Renal pelvis (tissue), 4 donors: ENCODE results near the gene NEMP2. TPM values are rescaled to one million over a fixed set of nuclear protein-coding genes. Genes with fewer than 3 reads are reported as not detected.
A peak's percentile ranks its signal among the peaks of the same experiment; 100 is the strongest.
"Not testable (repeated sequence)": the region's sequence is repeated elsewhere in the genome, so short reads cannot be mapped to it uniquely, and the experiment has no call there.

Experiments
- DNase-seq: peaks from one replicate; pipeline ENCODE4 v3.0.0-alpha.2; 2013
- polyA plus RNA-seq, 3 donors: library from polyadenylated mRNA; unstranded; fragments of 120-200 nt; gene quantifications; one replicate each; pipeline ENCODE4 v1.2.1, GENCODE V29; 2013; ENCODE audit not compliant: insufficient read length in 3 of 3

Gene NEMP2
- polyA plus RNA-seq, 3 donors, result 11.2 to 13.7 (median 11.8) TPM

DNA sequence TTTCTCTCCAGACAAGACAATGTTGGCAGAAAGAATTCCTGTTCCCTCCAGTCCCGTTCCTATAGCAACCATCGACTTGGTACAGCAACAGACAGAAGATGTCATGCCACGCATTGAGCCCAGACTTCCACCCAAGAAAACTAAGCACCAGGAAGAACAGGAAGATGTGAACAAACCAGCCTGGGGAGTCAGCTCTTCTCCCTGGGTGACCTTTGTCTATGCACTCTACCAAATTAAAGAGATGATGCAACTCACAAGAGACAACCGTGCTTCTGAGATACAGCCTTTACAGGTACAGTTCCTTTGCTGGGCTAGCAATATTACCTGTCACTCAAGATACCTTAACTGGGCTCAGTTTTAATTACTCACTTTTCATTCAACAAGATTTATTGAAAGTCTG lies 37.1 kb downstream of the NEMP2 start:
- DNase-seq, result no peak

GRCh38 chr2:190494600-190495227 lies 39.8 kb downstream of the NEMP2 start:
- not testable (repeated sequence) for DNase-seq

GRCh38 chr2:190493095-190493494 lies 41.4 kb downstream of the NEMP2 start:
- no peak for DNase-seq

GRCh38 chr2:190490502-190490901 lies 44.0 kb downstream of the NEMP2 start:
- DNase-seq, result no peak

DNA sequence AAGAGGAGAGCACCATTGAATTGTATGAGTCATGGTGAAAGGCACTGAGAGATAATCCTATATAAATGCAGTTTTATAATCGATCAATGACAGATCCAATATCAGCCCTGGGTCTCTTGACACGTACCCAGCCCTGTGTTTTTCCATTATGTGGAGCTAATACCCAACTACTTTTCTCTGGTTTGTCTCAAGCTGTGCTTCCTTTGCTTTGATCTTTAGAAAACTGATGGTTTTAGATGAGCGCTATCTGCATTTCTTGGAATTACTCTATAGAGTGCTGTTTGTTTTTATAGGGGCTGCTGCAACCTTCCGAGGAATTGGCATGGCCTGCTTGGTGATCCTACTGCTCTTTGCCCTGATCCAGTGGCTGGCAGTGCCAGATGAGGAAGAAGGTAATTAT lies 45.0 kb downstream of the NEMP2 start:
- DNase-seq, result no peak

GRCh38 chr2:190488516-190489233 lies 45.8 kb downstream of the NEMP2 start:
- DNase-seq, result no peak

DNA sequence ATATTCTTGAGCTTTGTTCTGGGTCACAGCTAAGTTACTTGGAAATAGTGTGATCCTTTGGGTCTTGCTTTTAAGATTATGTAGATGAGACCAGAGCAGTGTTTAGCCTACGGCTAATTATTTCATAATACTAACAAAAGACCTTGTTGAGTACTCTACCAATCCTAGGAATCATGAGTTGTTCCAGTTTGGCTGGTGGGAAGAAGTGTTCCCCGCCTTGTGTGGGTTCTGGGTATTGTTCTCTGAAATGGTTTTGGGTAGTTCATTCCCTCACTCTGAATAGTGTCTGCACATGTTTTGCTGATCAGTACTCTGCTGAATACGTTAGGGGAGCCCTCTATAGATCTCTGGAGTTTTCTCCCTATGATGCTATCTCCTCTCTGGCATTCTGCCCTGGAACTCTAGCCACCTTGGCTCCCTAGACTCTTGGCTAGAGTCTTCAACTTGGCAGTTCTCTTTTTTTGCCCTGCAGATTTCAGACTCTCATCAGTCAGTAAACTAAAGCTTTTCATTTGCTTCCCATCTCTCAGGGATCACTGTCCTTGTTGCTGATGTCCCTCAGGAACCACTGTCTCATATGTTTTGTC lies 48.4 kb downstream of the NEMP2 start:
- DNase-seq, result no peak

DNA sequence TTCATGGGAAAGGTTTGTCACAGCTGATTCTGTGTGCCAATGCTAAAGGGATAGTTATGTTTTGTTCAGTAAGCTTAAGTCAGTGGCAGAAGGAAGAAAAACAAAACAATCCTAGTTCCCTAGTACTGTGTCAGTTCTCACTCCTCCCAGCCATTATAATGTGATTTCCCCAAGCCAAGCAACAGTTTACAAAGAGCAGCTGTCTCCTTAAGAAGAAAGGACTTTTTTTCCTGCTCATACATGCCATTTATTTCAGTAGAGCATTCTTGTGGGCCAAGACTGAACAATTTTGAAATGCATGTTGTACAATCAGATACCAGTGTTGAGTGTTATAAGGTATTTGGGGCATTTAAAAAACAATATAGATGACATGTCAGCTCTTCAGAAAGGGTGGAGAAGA lies 52.1 kb downstream of the NEMP2 start:
- DNase-seq, result no peak

DNA sequence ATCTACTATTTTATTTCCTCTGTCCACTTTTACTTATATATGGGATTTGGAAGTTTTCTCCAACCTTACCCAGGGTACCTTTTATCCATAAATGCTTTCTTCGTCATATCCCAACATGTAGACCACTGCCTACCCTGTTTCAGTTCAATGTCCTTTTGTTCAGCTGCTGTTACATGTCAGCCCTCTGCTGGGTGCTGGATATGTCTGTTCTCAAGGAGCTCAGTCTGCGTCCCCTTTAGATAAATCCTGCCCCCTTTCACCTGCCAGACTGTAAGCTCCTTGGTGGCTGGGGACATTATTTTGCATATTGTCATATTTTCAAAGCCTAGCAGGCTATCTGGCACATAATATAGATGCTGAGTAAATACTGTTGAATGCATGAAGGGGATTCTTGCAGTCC lies 53.2 kb downstream of the NEMP2 start:
- DNase-seq, result no peak

DNA sequence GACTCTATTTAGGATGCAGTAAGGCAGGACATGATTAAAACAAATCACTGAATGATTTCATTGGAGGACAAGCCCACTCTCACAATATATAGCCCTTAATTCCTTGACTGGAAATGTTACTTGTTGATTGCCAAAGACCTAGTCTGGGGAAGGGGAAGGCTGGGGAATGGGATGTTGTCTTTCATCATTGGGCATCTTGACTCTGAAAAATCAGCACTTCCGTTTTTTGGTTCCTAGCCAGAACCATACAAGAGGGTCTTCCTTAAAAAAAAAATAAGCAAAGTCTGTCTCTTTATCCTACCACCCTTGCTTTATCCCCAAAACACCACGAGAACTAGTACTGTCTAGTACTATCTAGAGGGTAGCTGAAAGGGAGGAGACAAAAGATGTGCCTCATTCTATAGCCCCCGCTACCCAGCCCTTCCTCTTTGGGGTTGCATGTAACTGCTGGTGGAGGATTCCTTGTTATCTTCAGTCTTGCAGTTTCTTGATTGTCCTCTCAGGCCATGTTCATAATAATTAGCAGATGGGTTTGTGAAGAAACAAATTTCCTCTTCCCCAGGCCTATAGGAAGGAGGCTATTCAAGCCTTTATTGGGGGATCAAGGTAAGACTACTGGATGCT lies 55.8 kb downstream of the NEMP2 start:
- no peak for DNase-seq

DNA sequence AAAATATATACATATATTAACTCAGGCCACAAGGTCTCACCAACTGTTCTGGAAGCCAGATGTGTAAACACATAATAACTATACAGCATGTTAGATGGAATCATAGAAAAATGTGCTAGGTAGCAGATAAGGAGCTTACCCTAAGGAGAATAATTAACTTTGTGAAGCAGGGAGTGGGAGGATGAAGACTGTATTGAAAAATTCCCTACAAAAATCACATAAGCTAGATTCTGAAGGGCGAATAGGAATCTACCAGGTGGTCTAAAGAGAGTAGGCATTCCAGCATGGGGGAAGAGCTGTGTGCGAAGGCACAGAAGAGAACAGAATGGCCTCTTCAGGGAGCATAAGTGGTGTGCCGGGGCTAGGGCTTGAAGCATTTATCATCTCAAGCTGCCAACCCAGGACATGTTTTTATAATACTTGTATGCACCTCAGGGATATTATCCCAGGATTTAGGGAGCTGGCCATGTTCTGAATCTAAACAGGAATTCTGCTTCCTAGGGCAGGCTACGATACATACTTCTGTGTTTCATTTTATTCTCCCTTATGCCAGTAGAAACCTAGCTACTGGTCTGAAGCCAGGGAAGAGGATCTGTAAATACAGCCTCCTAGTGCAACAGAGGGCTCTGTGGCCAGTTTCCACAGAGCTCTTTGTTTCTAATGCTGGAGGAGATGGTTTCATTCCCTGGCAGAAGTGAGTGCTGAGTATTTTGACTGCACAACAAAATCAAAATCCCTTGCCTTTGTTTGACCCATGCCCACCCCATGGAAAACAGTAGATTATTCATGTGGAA lies 56.7 kb downstream of the NEMP2 start:
- no peak for DNase-seq

- DNase-seq, result no peak
Measured at GRCh38 chr2:190470256-190470826, 64.2 kb downstream of the NEMP2 start.

DNA sequence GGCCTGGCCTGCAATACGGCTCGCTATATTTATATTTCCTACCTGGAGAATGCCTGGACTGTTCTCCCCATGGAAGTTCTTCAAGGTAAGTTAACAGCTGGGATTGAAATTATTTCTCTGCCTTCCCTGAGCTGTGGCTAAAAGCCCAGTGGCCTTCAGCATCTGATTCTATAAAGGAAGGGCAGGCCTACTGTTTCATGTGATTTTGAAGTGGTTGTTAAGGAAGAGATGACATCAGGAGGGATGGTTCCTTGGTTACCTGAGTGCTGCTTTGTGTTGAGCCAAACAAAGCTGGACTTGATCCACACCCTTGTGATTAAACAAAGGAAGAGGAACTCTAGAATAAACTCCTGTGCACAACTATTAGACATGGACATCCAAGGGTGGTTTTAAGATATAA lies 64.8 kb downstream of the NEMP2 start:
- peak; percentile 36 for DNase-seq

DNA sequence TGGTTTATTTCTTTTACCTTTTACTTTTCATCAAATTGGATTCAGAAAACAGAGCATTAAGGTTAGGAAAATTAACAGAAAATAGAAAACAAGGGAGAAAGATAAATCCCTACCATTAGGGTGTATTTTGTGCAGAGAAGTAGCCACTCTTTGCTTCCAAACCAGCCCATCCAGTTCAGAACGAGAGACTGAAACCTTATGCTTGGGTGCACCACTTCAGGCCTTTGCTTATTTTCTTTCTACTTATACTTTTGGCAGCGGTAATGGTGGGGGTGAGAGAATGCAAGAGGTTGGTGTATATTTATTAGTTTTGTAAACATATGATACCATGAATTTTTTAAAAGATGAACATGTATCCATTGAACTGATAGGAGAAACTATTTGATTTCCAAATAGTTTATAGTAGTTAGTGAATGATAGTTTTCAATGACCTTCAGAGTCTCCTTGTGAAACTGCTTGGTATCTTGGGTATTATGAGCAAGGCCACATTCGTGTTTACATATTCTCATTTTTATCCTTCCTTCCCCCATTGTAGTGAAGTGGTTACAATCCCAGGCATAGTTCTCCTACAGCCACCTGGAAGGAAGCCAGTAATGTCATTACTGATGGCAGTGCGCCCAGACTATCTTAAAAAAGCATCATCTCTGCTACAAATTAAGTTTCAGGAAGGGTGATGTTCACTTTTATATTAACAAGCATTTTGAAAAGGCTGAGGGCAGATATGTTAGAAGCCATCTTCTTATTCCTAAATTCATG lies 65.5 kb downstream of the NEMP2 start:
- DNase-seq, result peak; percentile 72

GRCh38 chr2:190468354-190468753 lies 66.2 kb downstream of the NEMP2 start:
- not testable (repeated sequence) for DNase-seq

DNA sequence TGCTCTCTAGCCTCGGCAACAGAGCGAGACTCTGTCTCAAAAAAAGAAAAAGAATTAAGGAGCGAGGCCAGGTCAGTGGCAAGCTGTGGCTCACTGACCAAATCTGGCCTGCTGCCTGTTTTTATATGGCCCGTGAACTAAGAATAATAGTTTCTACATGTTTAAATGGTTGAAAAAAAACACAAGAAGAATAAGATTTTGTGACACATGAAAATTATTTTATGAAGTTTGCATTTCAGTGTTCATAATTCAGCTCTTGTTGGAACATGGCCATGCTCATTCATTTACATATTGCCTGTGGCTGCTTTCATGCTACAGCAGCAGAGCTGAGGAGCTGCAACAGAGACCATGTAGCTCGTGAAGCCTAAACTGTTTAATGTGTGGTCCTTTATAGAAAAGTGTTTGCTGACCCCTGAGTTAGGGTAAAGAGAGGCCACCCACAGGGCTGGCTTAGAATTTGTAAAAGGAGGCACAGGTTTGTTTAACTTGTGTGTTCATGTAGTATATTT lies 66.9 kb downstream of the NEMP2 start:
- peak; percentile 61 for DNase-seq

DNA sequence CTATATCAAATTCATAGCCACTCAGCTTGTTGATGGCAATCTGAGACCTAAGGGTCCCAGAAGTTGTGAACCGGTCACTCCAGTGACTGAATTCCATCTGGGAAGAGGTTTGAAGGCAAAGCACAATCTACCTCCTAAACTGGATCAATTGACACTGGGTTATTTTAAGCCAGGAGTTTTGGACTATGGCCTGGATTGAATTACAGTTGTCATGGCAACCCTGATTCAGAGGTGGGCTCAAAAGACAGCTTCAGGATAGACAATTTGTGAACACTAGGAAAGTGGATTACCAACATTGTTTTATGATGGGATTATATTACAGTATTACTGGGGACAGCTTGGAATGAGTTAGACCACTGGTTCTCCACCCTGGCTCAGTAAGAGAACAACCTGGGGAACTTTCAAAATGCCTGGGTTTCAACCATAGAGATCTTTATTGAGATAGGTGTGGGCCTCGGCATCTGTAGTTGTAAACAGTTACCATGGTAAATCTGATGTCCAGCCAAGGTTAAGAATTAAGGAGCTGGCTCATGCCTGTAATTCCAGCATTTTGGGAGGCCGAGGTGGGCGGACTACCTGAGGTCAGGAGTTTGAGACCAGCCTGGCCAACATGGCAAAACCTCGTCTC lies 67.6 kb downstream of the NEMP2 start:
- DNase-seq, result peak; percentile 20

GRCh38 chr2:190465060-190465459 lies 69.5 kb downstream of the NEMP2 start:
- no peak for DNase-seq

DNA sequence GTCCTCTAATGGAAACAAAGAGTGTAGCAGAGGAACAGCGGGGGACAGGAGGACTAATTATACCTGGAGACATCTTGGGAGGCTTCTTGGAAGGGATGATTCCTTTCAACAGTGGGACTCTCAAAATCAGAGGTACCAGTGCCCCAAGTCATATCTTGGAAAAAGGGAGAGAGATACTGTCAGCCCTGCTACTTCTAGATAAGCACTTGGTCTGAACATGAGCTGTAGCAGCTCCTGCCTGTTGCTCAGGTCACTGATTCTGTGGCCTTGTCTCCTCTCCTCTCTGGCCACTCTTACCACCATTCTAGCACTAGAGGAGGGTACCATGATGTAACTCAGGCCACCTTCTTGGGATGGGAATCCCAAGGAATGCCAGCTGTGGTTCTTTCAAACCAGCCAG lies 71.9 kb downstream of the NEMP2 start:
- no peak for DNase-seq

DNA sequence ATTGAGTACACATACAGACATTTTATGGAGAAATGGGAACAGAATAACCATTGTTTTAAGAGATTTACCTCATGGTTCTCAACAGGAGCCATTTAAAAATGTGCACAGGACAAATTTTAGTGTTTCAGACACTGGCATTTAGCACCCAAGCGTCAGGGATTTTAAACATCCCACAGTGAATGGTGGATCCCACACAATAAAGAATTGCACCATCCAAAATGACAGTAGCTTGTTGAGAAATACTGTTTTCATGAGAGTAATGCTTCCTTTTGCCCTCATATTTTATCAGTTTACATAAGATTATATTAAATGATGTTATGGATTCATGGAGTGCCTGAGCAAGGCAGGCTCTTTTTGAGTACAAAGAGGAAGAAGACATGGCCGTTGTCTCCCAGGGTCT lies 72.3 kb downstream of the NEMP2 start:
- no peak for DNase-seq
